Panc1 (cell line): ENCODE results near the gene DHX57. TPM values are rescaled to one million over a fixed set of nuclear protein-coding genes. Genes with fewer than 3 reads are reported as not detected.

ENCODE experiments used
- ATAC-seq: fragments of 200-7000 bp; cut with Tn5 transposase; 2 replicates; pipeline ENCODE4 v1.9.1; 2020; ENCODE audit warnings: mild to moderate bottlenecking, moderate library complexity
- BruUV-seq: library from RNA; stranded (reverse); fragments of 400-500 nt; replicated peaks from 2 replicates; lab custom pipeline; 2021; lab: Mats Ljungman, UMichigan
- CTCF ChIA-PET: fragments of 300-600 bp; sonication (Branson Sonifier 250); formaldehyde crosslinking; loops from one replicate; lab custom pipeline; 2022; ENCODE audit warnings: antibody characterized with exemption; lab: Charles Lee
- POLR2A ChIA-PET: fragments of 300-600 bp; sonication (Branson Sonifier 250); formaldehyde crosslinking; loops from one replicate; lab custom pipeline; 2022; ENCODE audit warnings: antibody characterized with exemption; lab: Charles Lee
- DNase-seq: peaks from one replicate; pipeline ENCODE4 v3.0.0-alpha.2; 2010; ENCODE audit warnings: low read depth, low spot score
- H3K27ac ChIP-seq: 2 replicates; pipeline ENCODE4 v1.5.1; 2011; ENCODE audit warnings: mild to moderate bottlenecking, low read length, inconsistent platforms
- H3K27me3 ChIP-seq: fragments of 200-500 bp; sonication (Bioruptor generic); 2 replicates; pipeline ENCODE4 v1.6.0; 2014; ENCODE audit warnings: low read length, inconsistent platforms; ENCODE audit not compliant: control insufficient read depth, insufficient read depth
- H3K36me3 ChIP-seq: fragments of 200-500 bp; sonication (Bioruptor generic); 2 replicates; pipeline ENCODE4 v1.5.1; 2014; ENCODE audit warnings: inconsistent platforms, mild to moderate bottlenecking, low read length, moderate library complexity; ENCODE audit not compliant: control insufficient read depth, insufficient read depth
- H3K4me1 ChIP-seq: 2 replicates; pipeline ENCODE4 v1.5.1; 2011; ENCODE audit warnings: inconsistent platforms, mild to moderate bottlenecking, low read length, moderate library complexity; ENCODE audit not compliant: control insufficient read depth, insufficient read depth
- H3K4me3 ChIP-seq, 2 experiments: 2 replicates each; pipeline ENCODE4 v1.5.1; 2011 to 2012; ENCODE audit warnings: low read depth in 2 of 2, low read length in 2 of 2, mild to moderate bottlenecking in 2 of 2, inconsistent platforms in 1 of 2, moderate library complexity in 1 of 2
- H3K9me3 ChIP-seq: fragments of 200-500 bp; sonication (Bioruptor generic); 2 replicates; pipeline ENCODE4 v1.5.1; 2014; ENCODE audit warnings: low read depth, mild to moderate bottlenecking, inconsistent platforms, low read length, moderate library complexity; ENCODE audit not compliant: control insufficient read depth, insufficient read depth
- CTCF ChIP-seq: fragments of 450-650 bp; IDR thresholded peaks from 2 replicates; pipeline ENCODE4 v1.5.1; 2017; ENCODE audit warnings: mild to moderate bottlenecking
- POLR2AphosphoS5 ChIP-seq: IDR thresholded peaks from 2 replicates; pipeline ENCODE4 v1.6.1; 2012; ENCODE audit warnings: mild to moderate bottlenecking, low read depth, low read length, moderate library complexity
- REST ChIP-seq, 2 experiments: IDR thresholded peaks; 2 replicates each; pipeline ENCODE4 v1.6.1; 2011 to 2012; ENCODE audit warnings: low read depth in 2 of 2, control low read depth in 1 of 2, low read length in 1 of 2, mild to moderate bottlenecking in 1 of 2, moderate library complexity in 1 of 2; ENCODE audit not compliant: insufficient read depth in 1 of 2
- SIN3A ChIP-seq: IDR thresholded peaks from 2 replicates; pipeline ENCODE4 v1.6.1; 2012; ENCODE audit warnings: low read depth, mild to moderate bottlenecking, low read length, moderate library complexity, borderline replicate concordance; ENCODE audit not compliant: insufficient read depth
- TCF7L2 ChIP-seq: IDR thresholded peaks from 2 replicates; pipeline ENCODE4 v1.6.1; 2011; ENCODE audit warnings: mild to moderate bottlenecking, low read depth, low read length, inconsistent platforms
- in situ Hi-C: cut with HindIII; loops from 2 replicates; pipeline ENCODE4 v1.10.0; 2016; ENCODE audit warnings: low sequenced_read_pairs, low pct_unique_long_range_greater_than_20kb
- intact Hi-C: fragments of 100-400 bp; cut with micrococcal nuclease; formaldehyde crosslinking; loops from one replicate; pipeline ENCODE4 v1.10.0; 2022; ENCODE audit not compliant: unreplicated experiment
- total RNA-seq: library from RNA; stranded (reverse); gene quantifications from one replicate; pipeline ENCODE4 v1.2.1, GENCODE V29; 2021; ENCODE audit not compliant: unreplicated experiment

The DHX57 gene
- total RNA-seq, 1 experiment from 2014 or later, result 20.6 TPM

GRCh38 chr2:38806015-38806732 is 69.6 kb downstream of the DHX57 start:
- no TSS peak for BruUV-seq
- Histone ChIP-seq H3K4me1 (no peaks in the 10 kb centered on the region), H3K27me3 (no peaks in the 10 kb centered on the region), H3K9me3 (no peaks in the 10 kb centered on the region), H3K4me3 (no peak overlapping the region), H3K36me3 (no peaks in the 10 kb centered on the region), H3K27ac (no peak overlapping the region)
- TF ChIP-seq TCF7L2 (no peak), POLR2AphosphoS5 (no peak), REST (IDR thresholded peaks at IDR 0.05; ENCODE audit: insufficient read depth in 1 of 2, low read depth in 2 of 2, low read length in 1 of 2) (no peak), SIN3A (no peak), CTCF (no peak)
- ChIA-PET POLR2A (interaction anchor here (0.6 to 1.0 kb wide), 2 partner anchors 20 to 55 kb away, joined by 4 read pairs; partner anchors contain the start of gene SRSF7), CTCF (no interaction called here)
- no peak for DNase-seq
- in situ Hi-C loops (no loop called here), intact Hi-C loops (no loop called here)
- ATAC-seq, result no peak

GRCh38 chr2:38797953-38798352 is 77.8 kb downstream of the DHX57 start:
- Histone ChIP-seq H3K4me3 (no peak overlapping the region), H3K4me1 (peaks cover 12% of the 10 kb centered on the region), H3K27me3 (no peaks in the 10 kb centered on the region), H3K9me3 (no peaks in the 10 kb centered on the region), H3K36me3 (no peaks in the 10 kb centered on the region), H3K27ac (peak overlapping the region; percentile 53; the same call in 1 of the 2 replicates)
- intact Hi-C loops, result no loop called here
- ChIA-PET CTCF (no interaction called here), POLR2A (interaction anchor here (0.7 kb wide), 1 partner anchor 47 kb away, joined by 4 read pairs; the partner anchor contains the start of gene SRSF7)
- in situ Hi-C loops, result no loop called here
- DNase-seq, result no peak
- ATAC-seq, result no peak
- TF ChIP-seq CTCF (no peak), TCF7L2 (no peak), REST (IDR thresholded peaks at IDR 0.05; ENCODE audit: insufficient read depth in 1 of 2, low read depth in 2 of 2, low read length in 1 of 2) (no peak), POLR2AphosphoS5 (no peak), SIN3A (no peak)
- BruUV-seq, result TSS peak; percentile 95
